Ascending aorta (tissue), 2 donors: ENCODE results near the gene HNF4A. TPM values are rescaled to one million over a fixed set of nuclear protein-coding genes. Genes with fewer than 3 reads are reported as not detected.

ENCODE experiments used
- DNase-seq, 2 donors: peaks; one replicate each; pipeline ENCODE4 v3.0.0-alpha.2; 2019; ENCODE audit warnings: low spot score in 2 of 2
- H3K27ac ChIP-seq, 2 donors: fragments of 200-600 bp; sonication (generic); one replicate each; pipeline ENCODE4 v1.5.1; 2016 to 2017; ENCODE audit warnings: mild to moderate bottlenecking in 1 of 2
- H3K27me3 ChIP-seq: fragments of 200-600 bp; sonication (generic); one replicate; pipeline ENCODE4 v1.5.1; 2017
- H3K36me3 ChIP-seq, 2 donors: fragments of 200-600 bp; sonication (generic); one replicate each; pipeline ENCODE4 v1.5.1; 2016
- H3K4me1 ChIP-seq, 2 donors: fragments of 200-600 bp; sonication (generic); one replicate each; pipeline ENCODE4 v1.5.1; 2016 to 2017; ENCODE audit warnings: mild to moderate bottlenecking in 1 of 2
- H3K4me3 ChIP-seq, 2 donors: fragments of 200-600 bp; sonication (generic); one replicate each; pipeline ENCODE4 v1.5.1; 2016 to 2017; ENCODE audit warnings: mild to moderate bottlenecking in 1 of 2
- H3K9me3 ChIP-seq, 2 donors: fragments of 200-600 bp; sonication (generic); one replicate each; pipeline ENCODE4 v1.5.1; 2016
- intact Hi-C: fragments of 100-400 bp; cut with DNase I; formaldehyde crosslinking; loops from one replicate; pipeline ENCODE4 v1.15.1; 2023
- total RNA-seq: library from RNA; depleted of rRNA; stranded (reverse); fragments of >200 nt; gene quantifications from one replicate; pipeline ENCODE4 v1.1.0, GENCODE V29; 2016
- TF ChIP-seq, protein P1 (sequence below), 3 experiments: fragments of 200-600 bp in 2 of 3; fragments of 450-650 bp in 1 of 3; sonication (generic) in 2 of 3; IDR thresholded peaks; one replicate each; pipeline ENCODE4 v1.5.1; 2016 to 2019; ENCODE audit warnings: antibody characterized with exemption in 3 of 3, mild to moderate bottlenecking in 1 of 3, moderate library complexity in 1 of 3

The HNF4A gene
- total RNA-seq, 1 donor from 2014 or later = not detected

DNA sequence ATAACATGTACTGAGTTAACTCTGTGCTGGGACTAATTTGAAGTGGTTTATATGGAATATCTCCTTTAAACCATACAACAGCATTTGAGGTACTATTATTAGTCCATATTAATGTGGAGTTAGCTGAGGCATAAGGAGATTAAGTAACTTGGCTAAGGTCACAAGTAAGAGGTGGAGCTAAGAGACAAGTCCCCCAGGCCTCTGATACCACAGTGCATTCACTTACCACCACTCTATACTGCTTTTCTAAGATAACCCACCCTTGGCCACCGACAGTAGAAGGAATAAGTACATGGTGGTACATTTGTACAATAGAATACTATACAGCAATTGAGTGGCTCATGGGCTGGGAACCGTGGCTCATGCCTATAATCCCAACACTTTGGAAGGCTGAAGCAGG, 103.8 kb downstream of the HNF4A start:
- H3K36me3 ChIP-seq = no peaks in the 10 kb centered on the region
- TF ChIP-seq, protein P1, sequence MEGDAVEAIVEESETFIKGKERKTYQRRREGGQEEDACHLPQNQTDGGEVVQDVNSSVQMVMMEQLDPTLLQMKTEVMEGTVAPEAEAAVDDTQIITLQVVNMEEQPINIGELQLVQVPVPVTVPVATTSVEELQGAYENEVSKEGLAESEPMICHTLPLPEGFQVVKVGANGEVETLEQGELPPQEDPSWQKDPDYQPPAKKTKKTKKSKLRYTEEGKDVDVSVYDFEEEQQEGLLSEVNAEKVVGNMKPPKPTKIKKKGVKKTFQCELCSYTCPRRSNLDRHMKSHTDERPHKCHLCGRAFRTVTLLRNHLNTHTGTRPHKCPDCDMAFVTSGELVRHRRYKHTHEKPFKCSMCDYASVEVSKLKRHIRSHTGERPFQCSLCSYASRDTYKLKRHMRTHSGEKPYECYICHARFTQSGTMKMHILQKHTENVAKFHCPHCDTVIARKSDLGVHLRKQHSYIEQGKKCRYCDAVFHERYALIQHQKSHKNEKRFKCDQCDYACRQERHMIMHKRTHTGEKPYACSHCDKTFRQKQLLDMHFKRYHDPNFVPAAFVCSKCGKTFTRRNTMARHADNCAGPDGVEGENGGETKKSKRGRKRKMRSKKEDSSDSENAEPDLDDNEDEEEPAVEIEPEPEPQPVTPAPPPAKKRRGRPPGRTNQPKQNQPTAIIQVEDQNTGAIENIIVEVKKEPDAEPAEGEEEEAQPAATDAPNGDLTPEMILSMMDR (IDR thresholded peaks at IDR 0.05) = no peak
- no peak overlapping the region for H3K4me3 ChIP-seq
- DNase-seq = no peak
- intact Hi-C loops = no loop called here
- H3K27ac ChIP-seq = no peak overlapping the region
- no peaks in the 10 kb centered on the region for H3K4me1 ChIP-seq
- no peaks in the 10 kb centered on the region for H3K27me3 ChIP-seq
- H3K9me3 ChIP-seq = no peaks in the 10 kb centered on the region

- Histone ChIP-seq H3K36me3 (no peaks in the 10 kb centered on the region), H3K27me3 (no peaks in the 10 kb centered on the region), H3K27ac (no peak overlapping the region), H3K9me3 (no peaks in the 10 kb centered on the region), H3K4me1 (no peaks in the 10 kb centered on the region), H3K4me3 (no peak overlapping the region)
- no peak for DNase-seq
- TF ChIP-seq, protein P1 (IDR thresholded peaks at IDR 0.05) = no peak
- intact Hi-C loops = no loop called here
These were observed 105.3 kb downstream of the HNF4A start for GRCh38 chr20:44460795-44461141.

DNA sequence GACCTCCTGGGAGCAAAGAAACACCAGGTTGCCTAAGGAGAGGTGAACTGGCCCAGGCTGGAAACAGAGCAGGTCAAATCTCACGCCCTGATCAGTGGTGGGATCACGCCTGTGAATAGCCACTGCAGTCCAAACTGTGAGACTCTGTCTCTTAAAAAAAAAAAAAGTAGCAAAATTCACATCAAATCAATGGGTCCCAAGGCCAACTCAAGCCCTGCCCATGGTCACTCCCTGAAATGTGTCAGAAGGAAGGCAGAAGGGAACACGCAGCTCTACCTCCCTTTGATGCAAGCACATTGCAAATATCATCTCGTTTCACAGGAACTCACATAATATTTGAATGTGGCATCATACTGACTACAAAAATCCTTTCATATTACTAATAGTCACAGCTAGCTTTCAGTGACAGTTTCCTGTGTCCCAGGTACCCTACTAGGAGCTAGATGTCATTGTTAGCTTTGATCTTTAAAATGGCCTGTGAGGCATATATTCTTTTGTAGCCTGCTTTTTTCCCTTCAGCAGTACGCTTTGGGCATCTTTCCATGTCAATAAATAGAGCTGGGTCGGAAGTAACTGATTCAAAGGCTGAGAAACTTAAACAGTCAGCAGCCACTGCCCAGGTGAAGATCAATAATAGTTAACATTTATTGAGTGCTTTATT, 105.8 kb downstream of the HNF4A start:
- no peak for DNase-seq
- H3K9me3 ChIP-seq = no peaks in the 10 kb centered on the region
- H3K4me3 ChIP-seq = no peak overlapping the region
- no peak overlapping the region for H3K27ac ChIP-seq
- no peaks in the 10 kb centered on the region for H3K36me3 ChIP-seq
- no peaks in the 10 kb centered on the region for H3K27me3 ChIP-seq
- no peaks in the 10 kb centered on the region for H3K4me1 ChIP-seq
- intact Hi-C loops = no loop called here
- TF ChIP-seq, protein P1 (IDR thresholded peaks at IDR 0.05) = no peak

DNA sequence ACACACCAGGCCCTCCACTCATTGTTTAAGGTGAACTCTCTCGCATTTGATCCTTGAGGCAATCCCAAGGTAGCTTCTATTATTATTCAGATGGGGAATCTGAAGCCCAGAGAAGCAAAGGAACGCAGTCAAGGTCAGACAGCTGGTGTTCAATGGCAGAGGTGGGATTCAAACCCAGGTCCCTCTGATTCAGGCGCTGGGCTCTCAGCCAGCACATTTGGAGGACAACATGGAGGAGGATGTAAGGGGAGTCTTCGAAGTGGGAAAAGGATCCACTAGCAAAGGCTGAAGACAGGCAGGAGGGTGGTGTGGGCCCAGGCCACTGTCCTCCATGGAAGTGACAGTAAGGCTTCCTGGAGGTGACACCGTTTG, 106.3 kb downstream of the HNF4A start:
- no peak for DNase-seq
- intact Hi-C loops = no loop called here
- no peaks in the 10 kb centered on the region for H3K9me3 ChIP-seq
- no peaks in the 10 kb centered on the region for H3K4me1 ChIP-seq
- no peak overlapping the region for H3K4me3 ChIP-seq
- TF ChIP-seq, protein P1 (IDR thresholded peaks at IDR 0.05) = no peak
- H3K36me3 ChIP-seq = no peaks in the 10 kb centered on the region
- no peak overlapping the region for H3K27ac ChIP-seq
- no peaks in the 10 kb centered on the region for H3K27me3 ChIP-seq

DNA sequence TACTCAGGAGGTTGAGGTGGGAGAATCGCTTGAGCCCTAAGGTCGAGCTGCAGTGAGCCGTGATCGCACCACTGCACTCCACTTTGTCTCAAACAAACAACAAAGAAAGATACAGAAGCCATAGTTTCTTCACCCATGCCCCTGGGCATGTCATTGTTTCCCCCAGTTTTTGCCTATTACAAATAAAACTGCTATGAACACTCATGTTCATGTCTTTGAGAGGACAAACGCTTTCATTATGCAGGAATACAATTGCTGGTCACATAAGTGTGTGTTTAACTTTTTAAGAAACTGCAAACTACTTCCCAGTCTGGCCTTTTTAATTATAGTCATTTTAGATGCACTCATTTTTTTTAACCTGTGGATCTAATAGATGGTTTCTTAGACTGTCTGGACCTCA, 108.0 kb downstream of the HNF4A start:
- TF ChIP-seq, protein P1 (IDR thresholded peaks at IDR 0.05) = no peak
- Histone ChIP-seq H3K36me3 (no peaks in the 10 kb centered on the region), H3K4me3 (no peak overlapping the region), H3K27me3 (no peaks in the 10 kb centered on the region), H3K9me3 (no peaks in the 10 kb centered on the region), H3K4me1 (no peaks in the 10 kb centered on the region), H3K27ac (no peak overlapping the region)
- intact Hi-C loops = no loop called here
- DNase-seq = no peak

- intact Hi-C loops = no loop called here
- DNase-seq = no peak
- TF ChIP-seq, protein P1 (IDR thresholded peaks at IDR 0.05) = no peak
These were observed 109.0 kb downstream of the HNF4A start for GRCh38 chr20:44464514-44464913.

More at GRCh38 chr20:44464514-44464913, 109.0 kb downstream of the HNF4A start:
- Histone ChIP-seq H3K4me1 (no peaks in the 10 kb centered on the region), H3K27ac (no peak overlapping the region), H3K36me3 (no peaks in the 10 kb centered on the region), H3K9me3 (no peaks in the 10 kb centered on the region), H3K27me3 (no peaks in the 10 kb centered on the region), H3K4me3 (no peak overlapping the region)
